ENCODE data around the gene LPAR3. TPM values are rescaled to one million over a fixed set of nuclear protein-coding genes. Genes with fewer than 3 reads are reported as not detected.
A peak's percentile ranks its signal among the peaks of the same experiment; 100 is the strongest.
"Not testable (repeated sequence)": the region's sequence is repeated elsewhere in the genome, so short reads cannot be mapped to it uniquely, and the experiment has no call there.

LPAR3 gene
- polyA plus RNA-seq, 2 of the 4 experiments (the other 2 are of a cell fraction): 0.01 to 0.08 TPM

- TF ChIP-seq RFX5 (IDR thresholded peaks at IDR 0.05) (no peak), ZC3H11A (IDR thresholded peaks at IDR 0.05) (no peak), HOXA7 (CRISPR knock-in tag; IDR thresholded peaks at IDR 0.05) (no peak)
- 11% methylated on average over 6 of the region's 6 CpGs for WGBS (ENCODE audit: missing lambda C conversion rate)
- H3K4me3 ChIP-seq: no peak overlapping the region
- DNase-seq (ENCODE audit: low read depth in 1 of 2, low spot score in 1 of 2) (no peak), FAIRE-seq (no peak), ATAC-seq (no peak)
- POLR2A ChIA-PET: no interaction called here
- CTCF ChIA-PET: no interaction called here
- no peak overlapping the region for H3K4me2 ChIP-seq
- no peaks in the 10 kb centered on the region for H3K9me3 ChIP-seq
- H3K27ac ChIP-seq: no peak overlapping the region
- no peaks in the 10 kb centered on the region for H3K4me1 ChIP-seq
Observed at GRCh38 chr1:84907095-84907827, 14.3 kb upstream of the LPAR3 start.

- FAIRE-seq, H3K4me1 ChIP-seq, POLR2A ChIA-PET, H3K9me3 ChIP-seq, H3K4me3 ChIP-seq, ATAC-seq, CTCF ChIA-PET, H3K27ac ChIP-seq, H3K4me2 ChIP-seq: not testable (repeated sequence)
- DNase-seq (ENCODE audit: low read depth in 1 of 2, low spot score in 1 of 2): peak in 1 of 2 experiments; percentile 4
- 40% methylated on average over 7 of the region's 7 CpGs for WGBS (ENCODE audit: missing lambda C conversion rate)
Observed at GRCh38 chr1:84902727-84903126, 9.7 kb upstream of the LPAR3 start.

GRCh38 chr1:84899969-84900368 lies 7.0 kb upstream of the LPAR3 start:
- 58% methylated on average over 1 of the region's 1 CpG for WGBS (ENCODE audit: missing lambda C conversion rate)

GRCh38 chr1:84896279-84896678 lies 3.3 kb upstream of the LPAR3 start:
- FAIRE-seq (no peak), DNase-seq (ENCODE audit: low read depth in 1 of 2, low spot score in 1 of 2) (no peak), ATAC-seq (no peak)
- WGBS (ENCODE audit: missing lambda C conversion rate): 22% methylated on average over 2 of the region's 2 CpGs
- H3K9me3 ChIP-seq: no peaks in the 10 kb centered on the region
- no peaks in the 10 kb centered on the region for H3K4me1 ChIP-seq
- ChIA-PET POLR2A (no interaction called here), CTCF (interaction anchor here (1.2 kb wide), 1 partner anchor 114 kb away, joined by 4 read pairs; no protein-coding TSS in a partner anchor)
- TF ChIP-seq EHF (CRISPR knock-in tag; IDR thresholded peaks at IDR 0.05): no peak
- no peak overlapping the region for H3K4me2 ChIP-seq
- H3K27ac ChIP-seq: no peak overlapping the region
- no peak overlapping the region for H3K4me3 ChIP-seq

More at GRCh38 chr1:84899969-84900368, 7.0 kb upstream of the LPAR3 start:
- no peak for DNase-seq (ENCODE audit: low read depth in 1 of 2, low spot score in 1 of 2)
- no peaks in the 10 kb centered on the region for H3K4me1 ChIP-seq
- FAIRE-seq: no peak
- H3K27ac ChIP-seq: no peak overlapping the region
- ChIA-PET POLR2A (no interaction called here), CTCF (interaction anchor here (0.6 kb wide), 1 partner anchor 27 kb away, joined by 5 read pairs; no protein-coding TSS in a partner anchor)
- TF ChIP-seq EP300 (IDR thresholded peaks at IDR 0.05): no peak
- no peak for TF ChIP-seq CHD2 (IDR thresholded peaks at IDR 0.05; ENCODE audit: low read length, partially characterized antibody)
- no peak for TF ChIP-seq CHD4 (IDR thresholded peaks at IDR 0.05; ENCODE audit: borderline replicate concordance)
- no peak for TF ChIP-seq ZC3H11A (IDR thresholded peaks at IDR 0.05)
- no peak for TF ChIP-seq RARB (CRISPR knock-in tag; IDR thresholded peaks at IDR 0.05)
- no peak for TF ChIP-seq PBX3 (IDR thresholded peaks at IDR 0.05)
- no peak for TF ChIP-seq CBX2 (IDR thresholded peaks at IDR 0.05; ENCODE audit: borderline replicate concordance, low read depth)
- no peaks in the 10 kb centered on the region for H3K9me3 ChIP-seq
- no peak overlapping the region for H3K4me2 ChIP-seq
- ATAC-seq: no peak
- no peak overlapping the region for H3K4me3 ChIP-seq

- Histone ChIP-seq H3K27ac (no peak overlapping the region), H3K4me2 (no peak overlapping the region), H3K4me3 (no peak overlapping the region), H3K9me3 (no peaks in the 10 kb centered on the region), H3K4me1 (no peaks in the 10 kb centered on the region)
- ChIA-PET CTCF (no interaction called here), POLR2A (no interaction called here)
- WGBS (ENCODE audit: missing lambda C conversion rate): 61% methylated on average over 2 of the region's 2 CpGs
- DNase-seq (ENCODE audit: low read depth in 1 of 2, low spot score in 1 of 2) (no peak), FAIRE-seq (no peak), ATAC-seq (no peak)
- TF ChIP-seq BCL3 (IDR thresholded peaks at IDR 0.05) (no peak), NR3C1 (IDR thresholded peaks at IDR 0.05) (no peak), ZSCAN20 (CRISPR knock-in tag; IDR thresholded peaks at IDR 0.05) (no peak), ELK1 (IDR thresholded peaks at IDR 0.05; ENCODE audit: low read depth, low read length) (no peak), KDM1A (IDR thresholded peaks at IDR 0.05; ENCODE audit: low read depth) (no peak), CHD4 (IDR thresholded peaks at IDR 0.05; ENCODE audit: borderline replicate concordance) (no peak), CBX8 (IDR thresholded peaks at IDR 0.05) (no peak), PHF8 (IDR thresholded peaks at IDR 0.05; ENCODE audit: borderline replicate concordance, low read depth) (no peak), CBX2 (IDR thresholded peaks at IDR 0.05; ENCODE audit: borderline replicate concordance, low read depth) (no peak), CTCF (IDR thresholded peaks at IDR 0.05) (no peak), MAFK (IDR thresholded peaks at IDR 0.05; ENCODE audit: partially characterized antibody) (no peak), RAD21 (conservative IDR thresholded peaks at IDR 0.05 in 1 of 2, IDR thresholded peaks at IDR 0.05 in 1 of 2) (no peak), PBX3 (IDR thresholded peaks at IDR 0.05) (no peak)
Observed at GRCh38 chr1:84890566-84890965, 2.4 kb downstream of the LPAR3 start.
